HG02588 (cell line): ENCODE measurements around the gene CCDC190.
"Not testable (repeated sequence)": the region's sequence is repeated elsewhere in the genome, so short reads cannot be mapped to it uniquely, and the experiment has no call there.

Source experiments
- ATAC-seq: cut with Tn5 transposase; IDR thresholded peaks from one replicate; pipeline ENCODE4 v1.9.1; 2021; ENCODE audit warnings: mild to moderate bottlenecking, moderate library complexity; ENCODE audit not compliant: unreplicated experiment

The CCDC190 gene

GRCh38 chr1:162861101-162861500 lies at the start of gene CCDC190:
Gene CCDC190 (minus strand): TSS chr1:162861175. CDS start chr1:162859646, 1,529 bp downstream.
- no peak for ATAC-seq

GRCh38 chr1:162910161-162910560 lies 49.2 kb upstream of the CCDC190 start:
- no peak for ATAC-seq

- ATAC-seq, result no peak
Measured at GRCh38 chr1:162908780-162909179, 47.8 kb upstream of the CCDC190 start.

GRCh38 chr1:162908236-162908635 lies 47.3 kb upstream of the CCDC190 start:
- ATAC-seq, result no peak

GRCh38 chr1:162906485-162906884 lies 45.5 kb upstream of the CCDC190 start:
- no peak for ATAC-seq

GRCh38 chr1:162905174-162906158 lies 44.5 kb upstream of the CCDC190 start:
- no peak for ATAC-seq

- no peak for ATAC-seq
Measured at GRCh38 chr1:162904579-162904978, 43.6 kb upstream of the CCDC190 start.

GRCh38 chr1:162904023-162904422 lies 43.0 kb upstream of the CCDC190 start:
- ATAC-seq, result no peak

- no peak for ATAC-seq
Measured at GRCh38 chr1:162903246-162903645, 42.3 kb upstream of the CCDC190 start.

- ATAC-seq, result no peak
Measured at GRCh38 chr1:162902416-162902815, 41.4 kb upstream of the CCDC190 start.

GRCh38 chr1:162901243-162901642 lies 40.3 kb upstream of the CCDC190 start:
- no peak for ATAC-seq

- ATAC-seq, result no peak
Measured at GRCh38 chr1:162899422-162900146, 38.6 kb upstream of the CCDC190 start.

GRCh38 chr1:162893612-162893908 lies 32.6 kb upstream of the CCDC190 start:
- no peak for ATAC-seq

GRCh38 chr1:162892906-162893611 lies 32.1 kb upstream of the CCDC190 start:
- ATAC-seq, result no peak

- ATAC-seq, result no peak
Measured at GRCh38 chr1:162889989-162890388, 29.0 kb upstream of the CCDC190 start.

- no peak for ATAC-seq
Measured at GRCh38 chr1:162886705-162887104, 25.7 kb upstream of the CCDC190 start.

GRCh38 chr1:162885265-162885664 lies 24.3 kb upstream of the CCDC190 start:
- no peak for ATAC-seq

GRCh38 chr1:162884831-162885230 lies 23.9 kb upstream of the CCDC190 start:
- no peak for ATAC-seq

- no peak for ATAC-seq
Measured at GRCh38 chr1:162882248-162882674, 21.3 kb upstream of the CCDC190 start.

GRCh38 chr1:162881590-162881989 lies 20.6 kb upstream of the CCDC190 start:
- ATAC-seq, result no peak

- not testable (repeated sequence) for ATAC-seq
Measured at GRCh38 chr1:162880617-162881016, 19.6 kb upstream of the CCDC190 start.
